NCI-H2081 (cell line): ENCODE data around the gene SLC36A4.
"Not testable (repeated sequence)": the region's sequence is repeated elsewhere in the genome, so short reads cannot be mapped to it uniquely, and the experiment has no call there.

Source experiments
- DNase-seq, 2 experiments: peaks; one replicate each; lab custom pipeline; 2025; lab: John Stamatoyannopoulos, UW

Gene SLC36A4

GRCh38 chr11:93197380-93198214 lies at the start of gene SLC36A4:
SLC36A4 (minus strand) TSS chr11:93197991; CDS start chr11:93197832, 159 bp downstream.
- peak; percentile 87 to 91 for DNase-seq

- DNase-seq = not testable (repeated sequence)
Measured at GRCh38 chr11:93246790-93247189, 49.0 kb upstream of the SLC36A4 start.

GRCh38 chr11:93244018-93244417 lies 46.2 kb upstream of the SLC36A4 start:
- no peak for DNase-seq

- DNase-seq = no peak
Measured at GRCh38 chr11:93239966-93240365, 42.2 kb upstream of the SLC36A4 start.

GRCh38 chr11:93238956-93239355 lies 41.2 kb upstream of the SLC36A4 start:
- no peak for DNase-seq

- peak in 1 of 2 experiments; percentile 7 for DNase-seq
Measured at GRCh38 chr11:93236741-93237675, 39.2 kb upstream of the SLC36A4 start.

GRCh38 chr11:93234602-93235207 lies 36.9 kb upstream of the SLC36A4 start:
- peak; percentile 81 to 88 for DNase-seq

GRCh38 chr11:93229876-93230275 lies 32.1 kb upstream of the SLC36A4 start:
- no peak for DNase-seq

- DNase-seq = peak; percentile 43 to 77
Measured at GRCh38 chr11:93225662-93226061, 27.9 kb upstream of the SLC36A4 start.

- peak; percentile 83 to 96 for DNase-seq
Measured at GRCh38 chr11:93221539-93221938, 23.7 kb upstream of the SLC36A4 start.

GRCh38 chr11:93220078-93220477 lies 22.3 kb upstream of the SLC36A4 start:
- DNase-seq = no peak

GRCh38 chr11:93219440-93219839 lies 21.6 kb upstream of the SLC36A4 start:
- DNase-seq = no peak

- DNase-seq = peak; percentile 94 to 100
Measured at GRCh38 chr11:93216511-93217101, 18.8 kb upstream of the SLC36A4 start.

GRCh38 chr11:93213622-93214021 lies 15.8 kb upstream of the SLC36A4 start:
- DNase-seq = no peak

GRCh38 chr11:93212094-93212493 lies 14.3 kb upstream of the SLC36A4 start:
- DNase-seq = no peak

GRCh38 chr11:93209466-93209865 lies 11.7 kb upstream of the SLC36A4 start:
- DNase-seq = no peak

GRCh38 chr11:93208663-93209270 lies 11.0 kb upstream of the SLC36A4 start:
- DNase-seq = no peak

- DNase-seq = no peak
Measured at GRCh38 chr11:93199616-93200015, 1.8 kb upstream of the SLC36A4 start.

GRCh38 chr11:93198215-93198845 lies 539 bp upstream of the SLC36A4 start:
- DNase-seq = peak in 1 of 2 experiments; percentile 16

- peak; percentile 69 to 71 for DNase-seq
Measured at GRCh38 chr11:93196816-93197379, 893 bp downstream of the SLC36A4 start.
